GM10847 (cell line): ENCODE measurements around the gene RBM5.

Experiments used
- POLR2A ChIP-seq: IDR thresholded peaks from 2 replicates; pipeline ENCODE4 v1.6.1; 2011; ENCODE audit not compliant: insufficient read length; ENCODE audit errors: extremely low read depth

The RBM5 gene

GRCh38 chr3:50118237-50118636, 29.5 kb downstream of the RBM5 start:
- TF ChIP-seq POLR2A: no peak

DNA sequence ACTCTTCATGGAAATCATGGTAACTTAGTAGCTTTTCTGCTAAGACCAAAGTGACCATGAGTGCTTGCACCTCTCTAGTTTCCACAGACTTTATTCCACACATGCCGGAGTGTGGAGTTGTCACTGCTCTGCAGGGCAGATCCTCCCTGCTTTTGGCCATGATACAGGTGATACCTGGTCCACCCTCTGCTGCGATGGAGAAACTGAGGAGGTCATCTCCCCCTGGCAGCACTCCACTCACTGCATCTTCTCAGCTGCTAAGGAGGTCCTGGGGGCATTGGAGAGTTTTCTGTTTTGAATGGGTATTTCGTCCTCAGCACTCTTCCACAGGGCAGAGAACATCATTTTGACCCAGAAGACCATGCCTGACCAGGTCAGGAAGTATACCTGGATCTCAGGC, 31.1 kb downstream of the RBM5 start:
- TF ChIP-seq POLR2A: no peak

DNA sequence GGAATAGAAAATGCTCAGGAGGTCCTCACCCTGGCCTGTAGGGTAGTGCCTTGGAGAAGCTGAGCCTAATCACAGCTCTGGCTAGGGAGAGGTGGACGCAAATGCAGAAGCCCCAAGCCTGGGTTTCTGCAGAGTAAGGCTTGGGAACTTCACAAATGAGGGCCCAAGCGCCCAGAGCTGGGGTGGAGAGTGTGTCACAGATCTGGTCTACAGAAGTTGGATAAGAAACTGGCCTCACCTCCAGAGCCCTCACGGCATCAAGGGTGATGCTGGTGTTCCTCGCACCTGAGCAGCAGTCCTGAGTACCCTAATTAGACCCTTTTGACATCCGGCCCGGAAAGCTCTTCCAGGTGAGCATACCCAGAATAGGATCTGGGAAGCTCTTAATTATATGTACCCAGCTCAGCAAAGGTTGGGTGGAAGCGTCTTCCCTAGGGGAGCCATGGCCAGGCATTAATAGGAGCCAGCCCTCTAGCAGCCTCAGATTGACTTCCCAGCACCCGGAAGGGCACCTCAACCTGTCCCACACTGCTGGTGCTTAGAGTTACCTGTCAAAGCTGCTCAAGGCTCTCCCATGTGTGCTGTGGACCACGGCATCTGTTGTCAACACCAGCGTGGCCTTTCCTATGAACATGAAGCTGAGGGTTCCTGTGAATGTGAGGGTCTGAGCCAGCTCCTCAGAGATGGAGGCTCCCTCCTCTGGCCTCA, 31.8 kb downstream of the RBM5 start:
- TF ChIP-seq POLR2A: no peak

- no peak for TF ChIP-seq POLR2A
Measured at GRCh38 chr3:50121072-50122032, 32.6 kb downstream of the RBM5 start.

DNA sequence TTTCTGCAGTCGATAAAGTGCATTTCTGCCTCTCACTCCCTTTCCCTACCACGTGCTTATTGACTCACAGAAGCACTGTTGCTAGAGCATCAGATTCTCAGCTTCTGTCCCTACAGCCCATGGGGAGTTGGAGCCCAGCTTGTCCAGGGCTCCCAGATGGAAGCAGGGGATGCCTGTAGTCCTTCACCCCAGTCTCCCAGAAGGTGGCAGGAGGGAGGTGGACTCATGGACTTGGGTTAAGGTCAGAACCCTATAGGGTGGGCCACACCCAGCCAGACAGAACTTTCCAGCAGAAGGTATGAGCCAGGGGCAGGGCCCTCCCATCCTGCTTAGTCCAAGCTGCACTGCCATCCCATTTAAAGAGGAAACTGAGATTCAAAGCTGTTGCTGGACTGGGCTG, 33.4 kb downstream of the RBM5 start:
- TF ChIP-seq POLR2A: no peak

- no peak for TF ChIP-seq POLR2A
Measured at GRCh38 chr3:50122661-50123391, 34.1 kb downstream of the RBM5 start.

DNA sequence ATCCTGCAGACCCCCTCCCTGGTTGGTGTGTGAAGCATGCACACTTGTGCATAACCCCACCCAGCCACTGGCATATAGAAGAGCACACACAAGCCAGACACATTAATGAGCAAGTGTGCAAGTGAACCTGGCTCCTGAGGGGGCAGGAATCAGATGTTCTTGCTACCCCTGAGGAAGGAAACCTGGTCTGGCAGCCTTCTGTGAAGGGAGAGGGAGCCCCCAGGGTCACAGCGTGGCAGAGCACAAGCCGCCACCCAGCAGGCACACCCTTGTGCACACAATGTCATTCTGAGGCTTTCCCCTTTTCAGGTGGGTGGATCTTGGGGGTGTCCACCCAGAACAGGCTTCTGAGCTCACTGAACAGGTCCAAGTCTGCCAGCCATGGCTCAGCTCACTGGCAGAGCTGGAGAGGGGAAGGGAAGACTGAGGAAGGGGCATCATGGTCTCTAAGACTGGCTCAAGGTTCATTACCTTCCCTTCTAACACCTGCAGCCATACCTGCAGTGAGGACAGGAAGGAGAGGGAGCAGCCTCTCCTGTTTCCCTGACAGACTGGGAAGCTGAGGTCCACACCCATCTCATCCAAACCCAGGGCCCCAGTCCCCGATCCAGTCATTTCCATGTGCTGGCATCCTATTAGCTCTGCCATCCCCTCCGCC, 34.8 kb downstream of the RBM5 start:
- TF ChIP-seq POLR2A: no peak

DNA sequence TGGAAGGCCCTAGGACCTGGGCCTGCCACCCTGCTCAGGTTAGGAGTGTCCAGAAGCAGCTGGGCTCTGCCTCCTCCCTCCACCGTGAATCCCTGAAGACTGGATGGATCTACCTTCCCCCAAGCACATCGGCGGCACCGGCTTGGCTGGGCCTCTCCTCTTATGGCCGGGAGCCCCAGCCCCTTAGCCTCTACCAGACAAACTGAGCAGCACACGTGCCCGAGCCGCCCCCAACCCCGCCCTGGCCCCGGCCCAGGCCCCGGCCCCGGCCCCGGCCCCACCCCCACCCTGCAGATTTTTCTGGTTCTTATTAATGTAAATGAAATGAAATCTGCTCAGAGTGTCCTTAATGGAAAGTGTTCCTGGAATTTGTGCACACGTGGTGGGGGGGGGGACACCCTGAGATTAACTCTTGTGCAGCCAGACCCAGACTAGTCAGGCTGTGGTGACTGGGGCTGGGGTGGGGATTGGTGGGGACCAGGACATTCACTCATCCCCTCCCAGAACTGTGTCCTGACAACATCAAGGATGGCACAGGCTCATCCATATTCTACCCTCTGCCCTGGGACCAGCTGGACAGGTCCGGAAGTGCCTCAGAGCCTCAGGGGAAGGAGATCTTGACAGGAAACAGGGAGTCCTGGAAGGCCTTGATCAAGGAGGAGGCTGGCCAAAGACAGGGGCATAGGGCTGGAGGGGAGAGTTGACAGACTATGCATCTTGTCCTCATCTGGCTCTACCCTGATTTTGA, 35.5 kb downstream of the RBM5 start:
- TF ChIP-seq POLR2A: no peak

DNA sequence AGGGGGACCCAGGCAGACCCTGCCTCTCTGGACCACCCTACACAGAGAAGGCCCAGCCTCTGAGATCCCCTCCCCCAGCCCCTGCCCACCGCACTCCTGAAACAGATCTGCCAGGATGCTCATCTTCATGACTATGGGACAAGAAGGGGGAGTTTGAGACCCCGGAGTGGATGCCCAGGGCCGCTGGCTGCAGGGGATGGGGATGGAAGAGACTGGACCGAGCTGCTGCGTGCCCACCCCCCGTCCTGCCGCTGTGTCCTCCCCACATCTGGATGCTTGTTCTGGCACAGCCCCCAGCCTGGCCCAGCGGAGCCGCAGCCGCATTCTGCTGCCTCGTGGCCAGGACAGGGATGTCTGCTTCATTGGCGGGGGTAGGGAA, 36.1 kb downstream of the RBM5 start:
- no peak for TF ChIP-seq POLR2A

DNA sequence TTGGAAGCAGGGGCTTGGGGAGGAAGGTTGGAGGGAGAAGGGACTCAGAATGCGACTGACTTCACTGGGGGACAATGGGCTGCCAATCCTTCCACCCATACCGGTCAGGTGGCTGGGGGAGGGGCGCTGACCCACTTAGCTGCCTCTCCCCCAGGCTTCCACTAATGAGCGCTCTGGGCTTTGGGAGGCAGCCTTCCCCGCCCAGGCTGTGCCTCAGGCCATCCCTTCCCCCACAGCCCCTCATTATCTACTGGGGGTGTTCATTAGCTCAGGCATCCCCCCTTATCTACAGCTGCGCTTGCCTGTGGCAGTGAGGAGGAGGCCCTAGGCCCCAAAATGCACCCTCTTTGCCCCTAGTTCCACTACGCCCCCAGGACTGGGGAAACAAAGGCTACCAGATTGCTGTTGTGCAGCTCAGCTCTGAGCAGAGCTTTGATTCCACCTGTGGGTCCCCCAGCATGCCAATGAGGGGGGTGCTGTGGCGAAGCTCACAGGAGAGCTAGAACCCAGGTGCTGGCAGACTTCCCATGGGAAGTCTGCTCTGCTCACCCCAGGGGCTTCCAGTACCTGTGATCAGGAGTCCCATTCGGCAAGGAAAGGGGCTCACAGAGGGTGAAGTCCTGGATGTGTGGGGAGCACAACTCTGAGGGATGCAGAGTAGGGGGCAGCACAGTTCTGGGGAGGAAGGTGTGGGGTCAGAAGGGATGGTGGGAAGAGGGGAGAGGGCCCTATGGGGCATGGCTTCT, 37.0 kb downstream of the RBM5 start:
- TF ChIP-seq POLR2A: no peak

- no peak for TF ChIP-seq POLR2A
Measured at GRCh38 chr3:50126287-50127211, 37.8 kb downstream of the RBM5 start.

- TF ChIP-seq POLR2A: no peak
Measured at GRCh38 chr3:50127251-50127691, 38.6 kb downstream of the RBM5 start.

DNA sequence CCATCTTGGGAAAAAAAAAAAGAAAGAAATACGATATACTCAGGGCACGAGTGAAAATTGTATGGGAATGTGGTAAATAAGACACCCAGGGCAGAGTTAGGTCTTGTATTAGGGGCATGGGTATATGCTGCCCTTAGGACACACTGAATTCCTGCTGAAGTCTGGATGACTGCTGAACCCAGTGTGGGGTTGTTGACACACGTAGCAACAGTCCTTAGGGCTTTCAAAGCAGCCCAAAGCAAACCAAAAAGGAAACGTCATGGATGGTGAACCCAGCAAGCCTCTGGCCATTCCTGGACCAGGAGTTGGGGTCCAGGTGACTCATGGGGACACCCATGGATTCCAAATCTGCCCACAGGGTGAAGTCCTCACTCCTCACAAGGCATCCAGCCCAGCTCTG, 39.3 kb downstream of the RBM5 start:
- no peak for TF ChIP-seq POLR2A

DNA sequence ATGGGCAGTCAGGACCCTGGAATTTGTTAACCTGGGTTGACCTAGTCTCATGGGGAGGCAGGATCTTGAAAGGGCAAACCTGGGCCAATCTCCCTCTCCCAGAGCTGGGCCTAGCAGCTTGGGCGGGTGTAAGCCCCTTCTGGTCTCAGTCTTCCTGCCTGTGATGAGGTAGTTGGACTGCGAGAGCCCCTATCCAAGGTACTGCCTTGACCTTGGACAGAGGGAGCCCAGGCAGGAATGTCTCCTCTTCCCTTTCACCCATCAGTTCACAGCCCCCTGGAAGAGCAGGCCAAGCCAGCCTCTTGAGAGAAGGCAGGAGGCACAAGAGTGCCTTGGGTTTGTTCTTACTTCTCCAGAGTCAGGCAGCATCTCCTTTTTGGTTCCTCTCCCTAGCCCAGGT, 41.7 kb downstream of the RBM5 start:
- no peak for TF ChIP-seq POLR2A
